GM19467 (cell line): Measurements from ENCODE around the gene ADAT3.

ENCODE experiments used
- ATAC-seq: cut with Tn5 transposase; IDR thresholded peaks from one replicate; pipeline ENCODE4 v1.9.1; 2021; ENCODE audit warnings: mild to moderate bottlenecking, moderate library complexity; ENCODE audit not compliant: unreplicated experiment

The ADAT3 gene

GRCh38 chr19:1936916-1937610, 31.9 kb downstream of the ADAT3 start:
- no peak for ATAC-seq

- ATAC-seq, result no peak
These were observed 32.9 kb downstream of the ADAT3 start for GRCh38 chr19:1938071-1938470.

- peak; percentile 45 for ATAC-seq
These were observed 36.2 kb downstream of the ADAT3 start, which contains the start of gene CSNK1G2 for GRCh38 chr19:1941146-1942077. CSNK1G2 (plus strand) TSS chr19:1941172; CDS start chr19:1969773, 28,601 bp downstream.

DNA sequence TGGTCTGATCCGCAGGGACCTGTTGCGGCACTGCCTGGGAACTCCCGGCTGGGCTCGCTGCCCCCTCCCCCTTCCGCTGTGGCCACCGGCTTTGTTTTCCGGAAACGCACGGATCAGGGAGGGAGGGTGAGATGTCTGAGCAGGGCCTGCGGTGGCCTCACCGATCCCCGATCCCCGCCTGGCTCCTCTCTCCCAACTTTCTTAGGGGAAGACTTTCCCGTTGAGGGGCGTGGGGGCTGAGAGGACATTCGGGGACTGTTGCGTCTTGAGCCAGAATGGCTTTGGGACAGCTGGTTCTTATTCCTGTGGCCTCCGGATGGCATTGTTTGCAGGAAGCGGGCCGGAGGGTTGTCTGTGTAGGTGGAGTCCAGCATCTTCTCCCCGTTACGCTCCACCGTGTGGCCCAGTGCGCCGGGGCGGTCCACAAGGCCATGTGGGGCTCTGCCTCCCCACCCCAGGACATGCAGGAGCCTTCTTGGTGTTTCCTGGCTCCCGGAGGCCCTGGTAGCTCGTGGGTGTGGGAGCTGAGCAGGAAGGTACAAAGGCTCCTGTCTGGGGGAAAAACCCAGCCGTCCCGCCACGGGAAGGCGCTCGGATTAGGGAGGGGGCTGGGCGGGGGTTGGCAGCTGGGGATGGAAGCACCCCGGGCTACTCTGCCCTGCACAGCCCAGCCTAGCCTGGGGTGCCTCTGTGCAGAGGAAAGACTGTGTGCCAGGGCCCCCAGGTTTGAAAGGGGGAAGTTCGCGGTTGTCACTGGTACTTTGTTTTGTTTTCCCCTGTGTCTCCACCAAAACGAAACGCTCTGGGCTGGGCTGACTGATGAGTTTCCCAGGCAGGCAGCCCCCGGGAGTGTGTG, 37.1 kb downstream of the ADAT3 start:
- no peak for ATAC-seq

GRCh38 chr19:1942934-1943555, 37.8 kb downstream of the ADAT3 start:
- ATAC-seq, result no peak

- no peak for ATAC-seq
These were observed 38.5 kb downstream of the ADAT3 start for GRCh38 chr19:1943661-1944087.

- ATAC-seq, result no peak
These were observed 39.1 kb downstream of the ADAT3 start for GRCh38 chr19:1944088-1944915.

DNA sequence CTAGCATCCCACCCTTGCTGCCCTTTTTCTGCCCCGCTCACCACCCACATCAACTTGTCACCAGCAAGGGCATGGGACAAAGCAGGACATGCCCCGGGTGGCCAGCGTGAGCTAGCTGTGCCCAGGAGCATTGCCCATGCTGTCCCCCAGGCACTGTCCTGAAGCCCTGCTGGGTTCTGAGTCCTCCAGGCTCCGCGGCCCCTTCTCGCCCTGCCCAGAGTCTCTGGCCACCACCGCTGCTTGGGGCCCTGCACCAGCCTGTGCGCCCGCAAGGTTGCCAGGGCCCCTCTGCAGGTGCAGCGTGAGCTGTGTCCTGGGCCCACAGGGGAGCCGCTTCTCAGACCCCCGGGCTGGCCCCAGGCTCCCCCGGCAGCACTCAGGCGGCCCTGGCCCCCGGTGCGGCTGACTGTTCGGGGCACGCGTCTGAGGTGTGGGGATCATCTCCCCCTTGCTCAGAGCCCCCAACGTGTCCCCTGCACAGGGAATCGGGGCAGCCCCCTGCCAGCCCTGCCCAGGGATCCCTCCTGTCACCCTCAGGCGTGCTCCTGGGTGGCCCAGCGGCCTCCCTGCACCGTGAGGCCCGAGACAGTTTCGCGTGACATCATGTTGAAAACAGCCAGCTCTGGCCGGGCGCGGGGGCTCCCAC, 39.8 kb downstream of the ADAT3 start:
- no peak for ATAC-seq

- no peak for ATAC-seq
These were observed 40.7 kb downstream of the ADAT3 start for GRCh38 chr19:1945899-1946298.

GRCh38 chr19:1947651-1948209, 42.5 kb downstream of the ADAT3 start:
- no peak for ATAC-seq

DNA sequence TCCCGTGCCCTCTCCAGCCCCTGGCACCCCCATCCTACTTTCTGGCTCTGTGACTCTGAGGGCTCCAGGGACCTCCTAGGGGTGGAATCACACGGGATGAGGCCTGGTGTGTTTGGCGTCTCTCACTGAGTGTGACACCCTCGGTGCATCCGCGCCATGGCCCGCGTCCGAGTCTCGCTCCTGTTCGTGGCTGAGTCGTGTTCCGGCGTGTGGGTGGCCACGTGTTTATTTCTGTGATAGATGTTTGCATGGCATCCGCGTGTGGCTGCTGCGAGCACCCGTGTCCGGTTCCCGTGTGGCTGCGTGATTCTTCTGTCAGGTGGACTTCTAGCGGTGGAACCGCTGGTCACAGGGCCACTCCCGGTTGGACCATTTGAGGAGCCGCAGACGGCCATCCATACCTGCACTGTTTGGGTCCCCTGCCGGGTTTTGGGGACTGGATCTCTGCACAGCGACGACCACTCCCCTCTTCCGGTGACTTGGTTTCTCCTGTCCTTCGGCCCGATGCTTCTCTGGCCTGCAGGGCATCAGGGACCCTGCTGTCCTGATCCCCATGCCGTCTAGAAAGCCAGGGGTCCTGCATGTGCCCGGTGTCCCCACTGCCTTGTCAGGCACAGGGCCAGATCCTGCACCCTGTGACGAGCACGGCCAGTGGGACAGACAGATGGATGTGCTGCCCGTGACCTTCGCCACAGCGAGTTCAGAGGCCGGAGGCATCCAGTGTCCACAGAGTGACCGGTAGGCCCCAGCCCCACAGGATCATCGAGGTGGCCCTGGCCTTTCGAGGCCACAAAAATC, 44.3 kb downstream of the ADAT3 start:
- ATAC-seq, result no peak

- ATAC-seq, result no peak
These were observed 45.4 kb downstream of the ADAT3 start for GRCh38 chr19:1950640-1951039.

GRCh38 chr19:1952635-1953034, 47.4 kb downstream of the ADAT3 start:
- ATAC-seq, result no peak

GRCh38 chr19:1953037-1953436, 47.8 kb downstream of the ADAT3 start:
- no peak for ATAC-seq

GRCh38 chr19:1953441-1954094, 48.4 kb downstream of the ADAT3 start:
- ATAC-seq, result no peak

- no peak for ATAC-seq
These were observed 49.3 kb downstream of the ADAT3 start for GRCh38 chr19:1954532-1954933.
